Vagina (tissue), 2 donors: ENCODE data around the gene GRIN2C. TPM values are rescaled to one million over a fixed set of nuclear protein-coding genes. Genes with fewer than 3 reads are reported as not detected.

Experiments
- DNase-seq, 2 donors: peaks; one replicate each; pipeline ENCODE4 v3.0.0-alpha.2; 2017; ENCODE audit errors: extremely low spot score in 2 of 2
- H3K27ac ChIP-seq: fragments of 200-600 bp; sonication (generic); one replicate; pipeline ENCODE4 v1.5.1; 2019
- H3K27me3 ChIP-seq: fragments of 200-600 bp; sonication (generic); one replicate; pipeline ENCODE4 v1.5.1; 2019
- H3K36me3 ChIP-seq, 2 donors: fragments of 200-600 bp; sonication (generic); one replicate each; pipeline ENCODE4 v1.5.1; 2017 to 2019
- H3K4me1 ChIP-seq: fragments of 200-600 bp; sonication (generic); one replicate; pipeline ENCODE4 v1.5.1; 2019
- H3K4me3 ChIP-seq, 2 donors: fragments of 200-600 bp; sonication (generic); 1 replicate in 1 of 2; 2 replicates in 1 of 2; pipeline ENCODE4 v1.5.1; 2016 to 2019
- H3K9me3 ChIP-seq: fragments of 200-600 bp; sonication (generic); one replicate; pipeline ENCODE4 v1.5.1; 2019
- POLR2A ChIP-seq, 2 donors: fragments of 450-650 bp; IDR thresholded peaks; one replicate each; pipeline ENCODE4 v1.6.1; 2017; ENCODE audit warnings: antibody characterized with exemption in 2 of 2, mild to moderate bottlenecking in 2 of 2, moderate library complexity in 2 of 2
- POLR2AphosphoS5 ChIP-seq, 2 donors: sonication (generic); formaldehyde crosslinking; IDR thresholded peaks; one replicate each; pipeline ENCODE4 v1.9.0; 2017; ENCODE audit warnings: antibody characterized with exemption in 2 of 2, mild to moderate bottlenecking in 2 of 2, low read depth in 1 of 2; ENCODE audit not compliant: insufficient read depth in 1 of 2
- intact Hi-C: fragments of 100-400 bp; cut with DNase I; formaldehyde crosslinking; loops from one replicate; pipeline ENCODE4 v1.15.1; 2023
- total RNA-seq: library from RNA; depleted of rRNA; stranded (reverse); fragments of >200 nt; gene quantifications from one replicate; pipeline ENCODE4 v1.2.3, GENCODE V29; 2016
- TF ChIP-seq, protein P1 (sequence below), 3 experiments: fragments of 450-650 bp in 2 of 3; fragments of 200-600 bp in 1 of 3; sonication (generic) in 1 of 3; IDR thresholded peaks; one replicate each; pipeline ENCODE4 v1.5.1; 2017 to 2019; ENCODE audit warnings: antibody characterized with exemption in 3 of 3, mild to moderate bottlenecking in 2 of 3, moderate library complexity in 2 of 3

The GRIN2C gene
- total RNA-seq, 1 donor from 2014 or later: not detected

GRCh38 chr17:74860872-74861661 is 1.4 kb upstream of the GRIN2C start:
- Histone ChIP-seq H3K27ac (no peak overlapping the region), H3K9me3 (no peaks in the 10 kb centered on the region), H3K4me3 (peak overlapping the region; percentile 21 to 39), H3K4me1 (peaks cover 25% of the 10 kb centered on the region), H3K27me3 (peaks cover 17% of the 10 kb centered on the region), H3K36me3 (no peaks in the 10 kb centered on the region)
- TF ChIP-seq, protein P1, sequence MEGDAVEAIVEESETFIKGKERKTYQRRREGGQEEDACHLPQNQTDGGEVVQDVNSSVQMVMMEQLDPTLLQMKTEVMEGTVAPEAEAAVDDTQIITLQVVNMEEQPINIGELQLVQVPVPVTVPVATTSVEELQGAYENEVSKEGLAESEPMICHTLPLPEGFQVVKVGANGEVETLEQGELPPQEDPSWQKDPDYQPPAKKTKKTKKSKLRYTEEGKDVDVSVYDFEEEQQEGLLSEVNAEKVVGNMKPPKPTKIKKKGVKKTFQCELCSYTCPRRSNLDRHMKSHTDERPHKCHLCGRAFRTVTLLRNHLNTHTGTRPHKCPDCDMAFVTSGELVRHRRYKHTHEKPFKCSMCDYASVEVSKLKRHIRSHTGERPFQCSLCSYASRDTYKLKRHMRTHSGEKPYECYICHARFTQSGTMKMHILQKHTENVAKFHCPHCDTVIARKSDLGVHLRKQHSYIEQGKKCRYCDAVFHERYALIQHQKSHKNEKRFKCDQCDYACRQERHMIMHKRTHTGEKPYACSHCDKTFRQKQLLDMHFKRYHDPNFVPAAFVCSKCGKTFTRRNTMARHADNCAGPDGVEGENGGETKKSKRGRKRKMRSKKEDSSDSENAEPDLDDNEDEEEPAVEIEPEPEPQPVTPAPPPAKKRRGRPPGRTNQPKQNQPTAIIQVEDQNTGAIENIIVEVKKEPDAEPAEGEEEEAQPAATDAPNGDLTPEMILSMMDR (IDR thresholded peaks at IDR 0.05): no peak
- TF ChIP-seq POLR2AphosphoS5 (IDR thresholded peaks at IDR 0.05; ENCODE audit: insufficient read depth in 1 of 2, low read depth in 1 of 2) (no peak), POLR2A (IDR thresholded peaks at IDR 0.05) (no peak)
- intact Hi-C loops: loop anchor here (5.0 kb wide), 1 partner anchor 69 kb away; no protein-coding TSS in a partner anchor
- DNase-seq: no peak

GRCh38 chr17:74860229-74860871 is 665 bp upstream of the GRIN2C start:
- Histone ChIP-seq H3K27me3 (peaks cover 17% of the 10 kb centered on the region), H3K4me1 (peaks cover 25% of the 10 kb centered on the region), H3K36me3 (no peaks in the 10 kb centered on the region), H3K4me3 (peak overlapping the region; percentile 21 to 39), H3K27ac (no peak overlapping the region), H3K9me3 (no peaks in the 10 kb centered on the region)
- no peak for TF ChIP-seq POLR2A (IDR thresholded peaks at IDR 0.05)
- TF ChIP-seq POLR2AphosphoS5 (IDR thresholded peaks at IDR 0.05; ENCODE audit: insufficient read depth in 1 of 2, low read depth in 1 of 2): no peak
- TF ChIP-seq, protein P1 (IDR thresholded peaks at IDR 0.05): no peak
- intact Hi-C loops: loop anchor here (5.0 kb wide), 1 partner anchor 68 kb away; no protein-coding TSS in a partner anchor
- no peak for DNase-seq

DNA sequence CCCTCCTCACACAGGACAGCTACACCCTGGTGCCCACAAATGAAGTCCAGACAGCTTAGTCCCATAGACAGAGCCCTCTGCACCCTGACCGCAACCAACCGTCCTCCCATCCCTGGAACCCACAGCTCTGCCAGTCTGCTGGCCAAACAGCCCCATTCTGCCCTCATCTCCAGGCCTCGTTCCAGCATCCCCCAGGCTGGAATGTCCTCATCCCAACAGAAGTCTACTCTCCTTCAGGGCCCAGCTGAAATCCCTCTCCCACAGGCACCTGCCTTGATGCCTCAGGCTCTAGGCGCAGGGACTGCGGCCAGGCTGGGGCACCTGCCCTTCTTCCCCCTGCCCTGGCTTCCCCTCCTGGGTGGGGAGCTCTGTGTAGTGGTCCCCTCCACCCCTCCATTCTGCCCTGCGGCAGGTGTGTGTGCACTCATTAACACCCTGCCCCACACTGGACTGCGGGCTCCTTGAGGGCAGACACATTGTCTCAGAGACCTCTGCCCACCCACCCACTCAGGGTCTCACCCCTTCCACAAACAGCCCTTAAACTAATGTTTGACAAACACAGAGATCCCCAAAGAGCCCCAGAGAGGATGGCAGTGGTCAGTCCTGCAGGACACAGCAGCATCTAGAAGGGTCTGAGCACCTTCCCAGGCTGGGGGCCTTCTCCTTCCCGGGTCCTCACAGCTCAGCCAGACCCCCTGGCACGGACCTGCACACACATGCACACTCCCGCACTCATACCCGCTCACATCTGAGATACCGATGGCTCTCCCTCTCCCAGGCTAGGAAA is 820 bp downstream of the GRIN2C start:
- no peaks in the 10 kb centered on the region for H3K36me3 ChIP-seq
- TF ChIP-seq, protein P1 (IDR thresholded peaks at IDR 0.05): no peak
- TF ChIP-seq POLR2AphosphoS5 (IDR thresholded peaks at IDR 0.05; ENCODE audit: insufficient read depth in 1 of 2, low read depth in 1 of 2) (no peak), POLR2A (IDR thresholded peaks at IDR 0.05) (no peak)
- no peaks in the 10 kb centered on the region for H3K9me3 ChIP-seq
- H3K4me1 ChIP-seq: peaks cover 25% of the 10 kb centered on the region
- peak overlapping the region in 1 of 2 donors; percentile 6 for H3K4me3 ChIP-seq
- H3K27ac ChIP-seq: no peak overlapping the region
- H3K27me3 ChIP-seq: peaks cover 17% of the 10 kb centered on the region
- no peak for DNase-seq
- intact Hi-C loops: no loop called here

DNA sequence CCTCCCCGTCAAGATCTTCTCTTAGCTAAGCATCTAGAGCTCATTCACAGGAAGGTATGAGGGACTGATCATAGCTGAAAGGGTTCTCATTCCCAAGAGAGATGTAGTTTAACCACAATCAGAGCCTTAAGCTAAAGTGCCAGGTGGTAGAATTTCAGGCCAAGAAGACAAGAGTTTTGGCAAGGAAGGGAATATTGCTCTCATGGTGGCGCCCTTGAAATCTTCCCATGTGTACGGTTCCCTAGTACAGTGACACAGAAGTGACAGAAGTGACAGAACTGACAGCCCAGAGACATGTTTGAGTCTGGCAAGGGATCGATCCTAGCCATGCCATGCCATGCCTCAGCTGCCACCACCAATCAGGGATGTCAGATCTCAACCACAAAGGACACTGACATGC is 2.5 kb downstream of the GRIN2C start:
- intact Hi-C loops: no loop called here
- no peak for DNase-seq
- H3K4me3 ChIP-seq: no peak overlapping the region
- TF ChIP-seq POLR2AphosphoS5 (IDR thresholded peaks at IDR 0.05; ENCODE audit: insufficient read depth in 1 of 2, low read depth in 1 of 2): no peak
- TF ChIP-seq, protein P1 (IDR thresholded peaks at IDR 0.05): no peak
- TF ChIP-seq POLR2A (IDR thresholded peaks at IDR 0.05): no peak
- H3K27me3 ChIP-seq: peaks cover 24% of the 10 kb centered on the region
- H3K9me3 ChIP-seq: no peaks in the 10 kb centered on the region
- H3K4me1 ChIP-seq: peaks cover 28% of the 10 kb centered on the region
- H3K27ac ChIP-seq: no peak overlapping the region
- H3K36me3 ChIP-seq: no peaks in the 10 kb centered on the region
